HG02884 (cell line): Measurements from ENCODE around the gene NME2.

ENCODE experiments used
- ATAC-seq: cut with Tn5 transposase; IDR thresholded peaks from one replicate; pipeline ENCODE4 v1.9.1; 2021; ENCODE audit warnings: mild to moderate bottlenecking, moderate library complexity; ENCODE audit not compliant: unreplicated experiment

The NME2 gene

DNA sequence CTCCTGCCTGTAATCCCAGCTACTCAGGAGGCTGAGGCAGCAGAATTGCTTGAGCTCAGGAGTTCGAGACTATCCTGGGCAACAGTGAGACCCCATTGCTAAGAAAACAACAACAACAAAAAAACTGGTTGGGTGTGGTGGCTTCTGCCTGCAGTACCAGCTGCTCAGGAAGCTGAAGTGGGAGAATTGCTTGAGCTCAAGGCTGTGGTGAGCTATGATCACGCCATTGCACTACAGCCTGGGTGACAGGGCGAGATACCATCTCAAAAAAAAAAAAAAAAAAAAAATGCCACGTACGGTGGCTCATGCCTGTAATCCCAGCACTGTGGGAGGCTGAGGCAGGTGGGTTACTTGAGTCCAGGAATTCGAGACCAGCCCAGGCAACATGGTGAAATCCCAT is 34.1 kb downstream of the NME2 start:
- no peak for ATAC-seq

- ATAC-seq = no peak
Observed at GRCh38 chr17:51200846-51201245, 34.6 kb downstream of the NME2 start.

DNA sequence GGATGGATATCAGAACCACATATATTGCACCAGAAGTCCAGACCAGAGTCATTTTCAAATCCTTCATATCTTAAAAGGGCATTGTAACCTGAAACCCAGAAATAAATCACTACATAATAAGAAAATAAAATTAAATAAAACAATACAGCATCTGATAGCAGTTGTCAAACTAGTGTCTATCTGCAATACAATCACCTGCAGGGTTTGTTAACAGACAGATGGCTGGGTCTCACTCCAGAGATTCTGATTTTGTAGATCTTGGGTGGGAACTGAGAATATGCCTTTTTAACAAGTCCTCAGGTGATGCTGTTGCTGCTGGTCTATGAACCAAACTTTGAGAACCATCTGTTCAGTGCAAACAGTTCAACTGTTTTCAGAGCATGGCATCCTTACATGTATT is 37.6 kb downstream of the NME2 start:
- ATAC-seq = no peak

DNA sequence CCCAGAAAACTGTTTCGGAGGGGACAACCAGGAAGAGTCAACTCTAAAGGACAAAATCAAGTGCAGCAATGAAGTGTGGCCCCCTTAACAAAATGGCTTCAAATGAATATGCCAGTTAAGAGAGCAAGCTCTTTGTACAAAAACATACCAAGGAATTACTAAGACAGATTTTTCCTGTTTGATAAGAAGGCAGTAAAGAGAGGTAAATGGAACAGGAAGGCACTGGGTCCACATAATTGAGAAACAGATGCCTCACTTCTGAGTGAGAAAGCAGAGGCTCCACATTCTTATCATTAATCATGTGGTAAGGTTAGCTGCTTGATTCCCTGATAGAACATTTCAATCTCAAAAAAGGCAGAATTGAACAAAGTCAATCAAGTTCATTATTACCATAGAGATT is 48.7 kb downstream of the NME2 start:
- ATAC-seq = no peak

- no peak for ATAC-seq
Observed at GRCh38 chr17:51217946-51218345, 51.7 kb downstream of the NME2 start.

- no peak for ATAC-seq
Observed at GRCh38 chr17:51221322-51221721, 55.1 kb downstream of the NME2 start.
